ENCODE measurements around the gene GRID2. TPM values are rescaled to one million over a fixed set of nuclear protein-coding genes. Genes with fewer than 3 reads are reported as not detected.

The GRID2 gene
- total and polyA plus RNA-seq, 2 of the 4 experiments (the other 2 are of a cell fraction): under 0.01 TPM; not detected in 1

DNA sequence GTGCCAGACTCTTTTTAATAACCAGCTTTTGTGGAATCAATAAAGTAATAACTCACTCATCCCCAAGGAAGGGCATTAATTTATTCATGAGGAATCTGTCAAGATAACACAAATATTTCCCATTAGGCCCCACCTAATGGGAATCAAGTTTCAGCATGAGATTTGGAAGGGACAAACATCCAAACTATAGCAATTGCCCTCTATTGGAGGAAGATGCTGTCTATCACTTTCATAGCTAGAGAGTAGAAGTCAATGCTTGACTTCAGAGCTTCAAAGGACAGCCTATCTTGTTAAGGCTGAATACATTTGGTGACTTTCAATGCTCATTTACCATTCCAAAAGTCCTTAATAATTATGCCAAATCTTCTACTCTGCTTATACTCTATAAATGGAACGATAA, 1439.9 kb downstream of the GRID2 start:
- Histone ChIP-seq H4K8ac (ENCODE audit: low read depth in 2 of 2, low read length in 2 of 2) (no peak overlapping the region), H2BK5ac (ENCODE audit: low read depth, low read length, poor library complexity, severe bottlenecking) (no peak overlapping the region), H4K91ac (ENCODE audit: insufficient read depth, low read depth, low read length) (no peak overlapping the region), H3K4me2 (ENCODE audit: low read depth, low read length) (no peak overlapping the region), H3K14ac (replicated peaks; ENCODE audit: low read depth, low read length) (no peak overlapping the region), H2BK20ac (ENCODE audit: low read depth, low read length) (no peak overlapping the region), H3K23ac (ENCODE audit: low read depth, low read length) (no peak overlapping the region), H2BK120ac (ENCODE audit: low read depth, low read length) (no peak overlapping the region), H3K56ac (ENCODE audit: extremely low read depth, insufficient read depth, low read length) (no peak overlapping the region), H4K5ac (ENCODE audit: low read depth, low read length) (no peak overlapping the region), H3K36me3 (ENCODE audit: control insufficient read depth, insufficient read depth, low read length) (no peaks in the 10 kb centered on the region), H3K9ac (ENCODE audit: low read depth, low read length) (no peak overlapping the region), H2AK9ac (replicated peaks; ENCODE audit: low read depth, low read length, poor library complexity) (no peak overlapping the region), H3K18ac (ENCODE audit: low read depth, low read length) (no peak overlapping the region), H3K4me3 (ENCODE audit: insufficient read depth, low read depth, low read length) (no peak overlapping the region), H3K79me1 (ENCODE audit: low read depth in 1 of 2, low read length in 2 of 2) (no peaks in the 10 kb centered on the region), H3K4ac (ENCODE audit: low read depth, low read length) (no peak overlapping the region), H3K27ac (ENCODE audit: insufficient read depth, low read length) (no peak overlapping the region), H2AK5ac (ENCODE audit: low read depth, low read length) (no peak overlapping the region), H4K20me1 (ENCODE audit: insufficient read depth, low read length) (no peaks in the 10 kb centered on the region), H2AFZ (replicated peaks; ENCODE audit: low read length, poor library complexity) (no peak overlapping the region), H3K27me3 (ENCODE audit: control insufficient read depth, insufficient read depth, low read length) (no peaks in the 10 kb centered on the region), H3K9me3 (ENCODE audit: control insufficient read depth, insufficient read depth, low read length) (no peaks in the 10 kb centered on the region), H3K4me1 (ENCODE audit: control insufficient read depth, insufficient read depth, low read length) (no peaks in the 10 kb centered on the region), H3K9me1 (ENCODE audit: insufficient read depth, low read length) (no peaks in the 10 kb centered on the region), H2BK15ac (ENCODE audit: low read depth, low read length) (no peak overlapping the region)
- WGBS, 2 experiments (ENCODE audit: extremely low coverage in 2 of 2, insufficient read length in 1 of 2): no CpG with 5 or more reads among the region's 1 CpG
- TF ChIP-seq MXI1 (IDR thresholded peaks at IDR 0.05; ENCODE audit: borderline replicate concordance, low read depth, low read length) (no peak), MAFK (IDR thresholded peaks at IDR 0.05; ENCODE audit: low read depth, low read length) (no peak), CHD1 (IDR thresholded peaks at IDR 0.05; ENCODE audit: low read depth, low read length) (no peak), MAZ (IDR thresholded peaks at IDR 0.05; ENCODE audit: borderline replicate concordance, low read depth, low read length) (no peak), RAD21 (IDR thresholded peaks at IDR 0.05; ENCODE audit: low read length) (no peak), POLR2A (IDR thresholded peaks at IDR 0.05; ENCODE audit: low read depth, low read length) (no peak), SMC3 (IDR thresholded peaks at IDR 0.05; ENCODE audit: low read depth, low read length) (no peak), NFE2L2 (IDR thresholded peaks at IDR 0.05; ENCODE audit: low read depth, low read length) (no peak), RCOR1 (IDR thresholded peaks at IDR 0.05; ENCODE audit: insufficient replicate concordance, low read length) (no peak), RFX5 (IDR thresholded peaks at IDR 0.05; ENCODE audit: low read depth, low read length) (no peak), CEBPB (IDR thresholded peaks at IDR 0.05; ENCODE audit: low read depth, low read length) (no peak), BHLHE40 (IDR thresholded peaks at IDR 0.05; ENCODE audit: low read depth, low read length) (no peak), FOS (IDR thresholded peaks at IDR 0.05; ENCODE audit: low read depth, low read length) (no peak)
- TF ChIP-seq, protein P1, sequence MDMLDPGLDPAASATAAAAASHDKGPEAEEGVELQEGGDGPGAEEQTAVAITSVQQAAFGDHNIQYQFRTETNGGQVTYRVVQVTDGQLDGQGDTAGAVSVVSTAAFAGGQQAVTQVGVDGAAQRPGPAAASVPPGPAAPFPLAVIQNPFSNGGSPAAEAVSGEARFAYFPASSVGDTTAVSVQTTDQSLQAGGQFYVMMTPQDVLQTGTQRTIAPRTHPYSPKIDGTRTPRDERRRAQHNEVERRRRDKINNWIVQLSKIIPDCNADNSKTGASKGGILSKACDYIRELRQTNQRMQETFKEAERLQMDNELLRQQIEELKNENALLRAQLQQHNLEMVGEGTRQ (IDR thresholded peaks at IDR 0.05; ENCODE audit: low read depth, low read length): no peak
- TF ChIP-seq, protein P2, sequence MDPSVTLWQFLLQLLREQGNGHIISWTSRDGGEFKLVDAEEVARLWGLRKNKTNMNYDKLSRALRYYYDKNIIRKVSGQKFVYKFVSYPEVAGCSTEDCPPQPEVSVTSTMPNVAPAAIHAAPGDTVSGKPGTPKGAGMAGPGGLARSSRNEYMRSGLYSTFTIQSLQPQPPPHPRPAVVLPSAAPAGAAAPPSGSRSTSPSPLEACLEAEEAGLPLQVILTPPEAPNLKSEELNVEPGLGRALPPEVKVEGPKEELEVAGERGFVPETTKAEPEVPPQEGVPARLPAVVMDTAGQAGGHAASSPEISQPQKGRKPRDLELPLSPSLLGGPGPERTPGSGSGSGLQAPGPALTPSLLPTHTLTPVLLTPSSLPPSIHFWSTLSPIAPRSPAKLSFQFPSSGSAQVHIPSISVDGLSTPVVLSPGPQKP (IDR thresholded peaks at IDR 0.05; ENCODE audit: borderline replicate concordance, low read depth, low read length): no peak
- TF ChIP-seq, protein P3, sequence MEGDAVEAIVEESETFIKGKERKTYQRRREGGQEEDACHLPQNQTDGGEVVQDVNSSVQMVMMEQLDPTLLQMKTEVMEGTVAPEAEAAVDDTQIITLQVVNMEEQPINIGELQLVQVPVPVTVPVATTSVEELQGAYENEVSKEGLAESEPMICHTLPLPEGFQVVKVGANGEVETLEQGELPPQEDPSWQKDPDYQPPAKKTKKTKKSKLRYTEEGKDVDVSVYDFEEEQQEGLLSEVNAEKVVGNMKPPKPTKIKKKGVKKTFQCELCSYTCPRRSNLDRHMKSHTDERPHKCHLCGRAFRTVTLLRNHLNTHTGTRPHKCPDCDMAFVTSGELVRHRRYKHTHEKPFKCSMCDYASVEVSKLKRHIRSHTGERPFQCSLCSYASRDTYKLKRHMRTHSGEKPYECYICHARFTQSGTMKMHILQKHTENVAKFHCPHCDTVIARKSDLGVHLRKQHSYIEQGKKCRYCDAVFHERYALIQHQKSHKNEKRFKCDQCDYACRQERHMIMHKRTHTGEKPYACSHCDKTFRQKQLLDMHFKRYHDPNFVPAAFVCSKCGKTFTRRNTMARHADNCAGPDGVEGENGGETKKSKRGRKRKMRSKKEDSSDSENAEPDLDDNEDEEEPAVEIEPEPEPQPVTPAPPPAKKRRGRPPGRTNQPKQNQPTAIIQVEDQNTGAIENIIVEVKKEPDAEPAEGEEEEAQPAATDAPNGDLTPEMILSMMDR (conservative IDR thresholded peaks at IDR 0.05; ENCODE audit: low read depth, low read length): no peak
- CTCF ChIA-PET: no interaction called here
- POLR2A ChIA-PET (ENCODE audit: unreplicated experiment): no interaction called here
- no peak for ATAC-seq (ENCODE audit: low read depth)
- in situ Hi-C loops (cut with MboI; ENCODE audit: low sequenced_read_pairs) (no loop called here), dilution Hi-C loops (cut with HindIII; ENCODE audit: low sequenced_read_pairs, unreplicated experiment) (no loop called here), intact Hi-C loops (cut with micrococcal nuclease) (no loop called here)
- BruUV-seq (replicated peaks): no TSS peak
- no peak for DNase-seq
